Left ventricle myocardium inferior (tissue), 1 donor: ENCODE data around the gene KIF6. TPM values are rescaled to one million over a fixed set of nuclear protein-coding genes. Genes with fewer than 3 reads are reported as not detected.

ENCODE experiments used
- DNase-seq: peaks from one replicate; pipeline ENCODE4 v3.0.0-alpha.2; 2020
- H3K27ac ChIP-seq: fragments of 200-600 bp; replicated peaks from 2 replicates; pipeline ENCODE4 v1.8.0; 2021
- H3K27me3 ChIP-seq: fragments of 200-600 bp; 2 replicates; pipeline ENCODE4 v1.8.0; 2021; ENCODE audit warnings: low read depth
- H3K36me3 ChIP-seq: fragments of 200-600 bp; 2 replicates; pipeline ENCODE4 v1.8.0; 2021
- H3K4me1 ChIP-seq: fragments of 200-600 bp; 2 replicates; pipeline ENCODE4 v1.8.0; 2021
- H3K4me3 ChIP-seq: fragments of 200-600 bp; 2 replicates; pipeline ENCODE4 v1.8.0; 2021; ENCODE audit warnings: mild to moderate bottlenecking, moderate library complexity
- H3K9me3 ChIP-seq: fragments of 200-600 bp; replicated peaks from 2 replicates; pipeline ENCODE4 v1.8.0; 2021
- CTCF ChIP-seq: fragments of 200-600 bp; IDR thresholded peaks from 2 replicates; pipeline ENCODE4 v1.8.0; 2021; ENCODE audit warnings: antibody characterized with exemption, mild to moderate bottlenecking, borderline replicate concordance
- intact Hi-C: fragments of 100-400 bp; cut with micrococcal nuclease; formaldehyde crosslinking; loops from one replicate; pipeline ENCODE4 v1.11.0; 2022
- total RNA-seq: library from RNA; stranded (reverse); fragmentation: NEBNext Ultra II Directional; extraction: Animal tissue kit (Norgen Biotek cat#: 25700); gene quantifications from one replicate; pipeline ENCODE4 v1.2.1, GENCODE V29; 2021
- donor health status: DM: no; HTN: yes; CAD: no; lungs with severe emphysema.

Gene KIF6
- total RNA-seq, 1 donor from 2014 or later = 0.69 TPM

DNA sequence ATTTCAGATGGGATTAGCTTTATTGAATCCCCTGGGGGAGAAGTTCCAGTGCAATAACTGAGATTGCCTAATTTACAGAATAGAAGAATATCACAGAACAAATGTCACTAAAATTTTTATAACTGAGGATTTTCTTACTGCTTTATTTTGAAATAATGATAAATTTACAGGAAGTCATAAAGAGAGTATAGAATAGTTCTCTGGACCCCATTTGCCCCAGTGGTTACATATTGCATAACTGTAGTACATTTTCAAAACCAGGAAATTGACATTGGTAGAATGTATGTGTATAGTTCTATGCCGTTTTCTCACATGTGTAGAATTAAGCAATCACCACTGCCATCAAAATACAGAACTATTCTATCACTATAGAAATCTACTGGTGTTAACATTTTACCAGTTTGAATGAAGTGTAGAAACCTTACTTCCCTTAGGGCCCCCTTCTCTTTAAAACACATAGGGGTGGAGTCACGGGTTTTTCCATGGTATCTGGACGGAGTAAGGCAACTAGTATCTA lies 18.3 kb downstream of the KIF6 start:
- H3K4me3 ChIP-seq = no peak overlapping the region
- intact Hi-C loops = no loop called here
- peaks cover 4% of the 10 kb centered on the region for H3K27me3 ChIP-seq
- no peak for DNase-seq
- no peaks in the 10 kb centered on the region for H3K36me3 ChIP-seq
- no peak for TF ChIP-seq CTCF
- H3K9me3 ChIP-seq = no peaks in the 10 kb centered on the region
- no peak overlapping the region for H3K27ac ChIP-seq
- H3K4me1 ChIP-seq = no peaks in the 10 kb centered on the region

DNA sequence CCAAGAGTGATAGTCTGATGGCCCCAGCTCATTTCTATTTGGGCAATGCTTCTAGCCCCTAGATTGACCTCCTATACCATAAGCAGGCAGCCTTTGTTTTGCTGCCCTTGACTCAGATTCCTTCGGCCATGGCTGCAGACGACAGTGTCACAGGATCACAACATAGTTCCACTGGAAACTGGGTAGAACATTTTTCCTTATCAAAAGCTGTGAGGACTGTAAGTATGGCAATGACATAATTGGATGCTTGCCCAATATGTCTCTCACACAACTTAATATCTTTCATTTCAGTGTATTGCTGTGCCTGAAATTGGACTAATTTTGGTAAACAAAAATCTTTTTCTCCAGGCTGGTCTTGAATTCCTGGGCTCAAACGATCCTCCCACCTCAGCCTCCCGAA lies 22.9 kb downstream of the KIF6 start:
- Histone ChIP-seq H3K27me3 (no peaks in the 10 kb centered on the region), H3K9me3 (no peaks in the 10 kb centered on the region), H3K27ac (no peak overlapping the region), H3K4me3 (no peak overlapping the region), H3K36me3 (no peaks in the 10 kb centered on the region), H3K4me1 (no peaks in the 10 kb centered on the region)
- DNase-seq = no peak
- intact Hi-C loops = no loop called here
- TF ChIP-seq CTCF = no peak

GRCh38 chr6:39700362-39700761 lies 24.8 kb downstream of the KIF6 start:
- intact Hi-C loops = no loop called here
- H3K4me3 ChIP-seq = no peak overlapping the region
- TF ChIP-seq CTCF = no peak
- H3K4me1 ChIP-seq = no peaks in the 10 kb centered on the region
- H3K27me3 ChIP-seq = no peaks in the 10 kb centered on the region
- no peak overlapping the region for H3K27ac ChIP-seq
- no peak for DNase-seq
- H3K36me3 ChIP-seq = no peaks in the 10 kb centered on the region
- no peaks in the 10 kb centered on the region for H3K9me3 ChIP-seq

DNA sequence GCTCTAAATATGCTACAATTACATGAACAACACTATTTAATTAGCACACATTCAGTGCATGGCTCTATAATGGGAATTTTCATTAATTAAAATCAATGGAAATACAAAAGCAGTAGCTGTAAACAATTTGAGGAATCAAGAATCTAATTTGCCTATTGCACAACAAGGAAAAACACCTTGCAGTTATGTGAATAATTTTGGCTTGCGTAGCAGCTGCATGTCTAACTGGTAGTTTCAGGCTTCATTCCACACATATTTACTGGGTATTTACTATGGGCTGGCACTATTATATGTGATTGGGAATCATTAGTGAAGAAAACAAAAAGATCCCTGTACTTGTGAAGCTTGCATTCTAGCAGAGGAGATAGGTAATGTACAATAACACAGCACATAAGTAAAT lies 26.4 kb downstream of the KIF6 start:
- Histone ChIP-seq H3K4me1 (no peaks in the 10 kb centered on the region), H3K27ac (no peak overlapping the region), H3K4me3 (no peak overlapping the region), H3K9me3 (no peaks in the 10 kb centered on the region), H3K27me3 (no peaks in the 10 kb centered on the region), H3K36me3 (no peaks in the 10 kb centered on the region)
- TF ChIP-seq CTCF = no peak
- no peak for DNase-seq
- intact Hi-C loops = no loop called here

- DNase-seq = no peak
- Histone ChIP-seq H3K27me3 (no peaks in the 10 kb centered on the region), H3K4me1 (no peaks in the 10 kb centered on the region), H3K27ac (no peak overlapping the region), H3K4me3 (no peak overlapping the region), H3K36me3 (no peaks in the 10 kb centered on the region), H3K9me3 (no peaks in the 10 kb centered on the region)
- TF ChIP-seq CTCF = no peak
- intact Hi-C loops = no loop called here
These were observed 28.0 kb downstream of the KIF6 start for GRCh38 chr6:39696986-39697788.
